Measurements from ENCODE around the gene ARIH2.
A peak's percentile ranks its signal among the peaks of the same experiment; 100 is the strongest.

ARIH2 gene

DNA sequence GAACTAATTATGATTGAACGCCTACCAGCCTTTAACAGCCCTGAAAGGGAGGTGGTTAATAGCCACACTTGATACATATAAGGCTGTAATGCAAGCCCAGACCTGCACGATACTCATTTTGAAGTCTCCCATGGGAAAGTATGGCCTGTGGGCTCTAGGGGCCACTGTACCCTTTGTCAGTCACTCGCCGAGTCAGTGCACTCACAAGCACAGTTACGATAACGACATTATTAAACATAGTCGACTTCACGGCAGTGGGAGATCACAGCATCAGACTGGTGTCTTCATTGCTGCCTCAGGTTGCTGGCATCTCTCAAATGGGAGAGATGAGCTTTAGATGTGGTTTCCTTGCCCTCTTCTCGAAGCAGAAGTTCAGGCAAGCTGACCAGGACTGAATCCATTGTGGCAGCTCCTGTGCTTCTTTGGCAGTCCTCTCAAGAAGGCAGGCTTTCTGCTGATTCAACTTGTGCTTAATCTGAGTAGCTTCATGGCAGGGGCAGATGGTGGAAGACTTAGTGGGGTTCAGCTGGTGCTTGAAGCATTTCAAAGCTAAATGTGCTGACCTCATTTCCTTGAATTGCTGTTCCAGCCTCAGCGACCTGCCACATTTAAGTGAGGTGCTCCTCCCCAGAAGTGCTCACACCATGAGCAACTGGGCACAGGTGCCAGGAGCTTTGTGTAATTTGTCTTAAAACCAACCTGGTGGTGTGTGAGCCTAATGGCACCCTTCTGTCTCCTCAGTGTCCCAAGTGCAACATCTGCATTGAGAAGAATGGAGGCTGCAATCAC lies 55.6 kb downstream of the ARIH2 start:
- no peak for DNase-seq

DNA sequence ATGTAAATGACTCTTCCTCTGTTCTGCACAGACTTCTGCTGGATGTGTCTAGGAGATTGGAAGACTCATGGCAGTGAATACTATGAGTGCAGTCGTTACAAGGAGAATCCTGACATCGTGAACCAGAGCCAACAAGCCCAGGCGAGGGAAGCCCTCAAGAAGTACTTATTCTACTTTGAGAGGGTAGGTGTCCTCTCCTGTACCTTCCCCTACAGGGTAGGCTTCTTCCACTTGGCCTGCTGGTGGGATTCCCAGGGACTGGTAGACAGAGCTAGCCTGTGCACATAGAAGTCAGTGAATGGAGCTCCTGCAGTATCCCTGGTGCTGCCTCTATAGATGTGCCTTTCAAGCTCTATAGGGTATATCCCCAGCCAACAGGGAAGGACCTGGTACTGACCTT lies 60.8 kb downstream of the ARIH2 start:
- no peak for DNase-seq

DNA sequence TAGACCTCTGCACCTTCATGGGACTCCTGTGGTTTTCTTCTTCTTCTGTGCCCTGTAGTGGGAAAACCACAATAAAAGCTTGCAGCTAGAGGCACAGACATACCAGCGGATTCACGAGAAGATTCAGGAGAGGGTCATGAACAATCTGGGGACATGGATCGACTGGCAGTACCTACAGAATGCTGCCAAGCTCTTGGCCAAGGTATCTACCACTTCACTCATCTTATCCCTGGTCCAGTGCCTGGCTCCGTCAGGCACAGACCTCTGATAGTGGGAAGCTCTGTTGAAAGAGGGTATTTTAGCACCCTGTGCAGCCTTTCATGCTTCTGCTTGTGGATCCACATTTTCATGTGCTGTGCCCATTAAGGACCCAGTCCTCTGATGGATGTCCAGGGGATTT lies 61.7 kb downstream of the ARIH2 start:
- DNase-seq: no peak

DNA sequence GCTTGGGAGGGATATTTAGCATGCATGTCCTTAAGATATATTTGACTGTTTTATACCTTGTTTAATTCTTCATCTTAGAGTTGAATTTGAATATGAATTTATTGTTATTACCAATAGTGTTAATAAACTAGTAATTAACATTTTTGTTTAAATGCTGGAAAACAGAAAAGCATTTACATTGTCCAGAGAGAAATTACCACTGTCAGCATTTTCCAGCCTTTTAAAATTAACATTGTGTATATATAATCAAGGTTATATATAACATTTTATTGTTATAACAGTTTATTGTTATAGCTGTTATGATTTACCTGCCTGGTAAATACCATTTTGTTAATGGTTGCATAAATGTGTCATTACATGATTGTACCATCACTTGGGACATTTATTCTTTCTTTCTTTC lies 63.4 kb downstream of the ARIH2 start:
- no peak for DNase-seq

DNA sequence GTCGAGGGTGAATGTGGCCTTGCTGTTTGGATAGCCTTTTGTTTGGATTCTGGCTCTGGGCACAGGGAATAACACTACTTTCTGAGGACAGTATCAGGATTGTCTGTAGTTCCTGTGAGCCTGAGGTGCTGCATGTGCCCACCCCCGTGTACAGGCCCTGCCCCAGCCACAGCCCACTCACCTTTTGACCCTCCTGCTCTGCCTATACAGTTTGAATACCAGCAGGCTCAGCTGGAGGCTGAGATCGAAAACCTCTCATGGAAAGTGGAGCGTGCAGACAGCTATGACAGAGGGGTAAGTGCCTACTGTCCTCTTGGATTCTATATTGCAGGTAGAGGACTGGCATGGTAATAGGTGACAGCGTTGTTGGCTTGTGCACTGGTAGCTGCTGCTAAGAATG lies 64.0 kb downstream of the ARIH2 start:
- no peak for DNase-seq

DNA sequence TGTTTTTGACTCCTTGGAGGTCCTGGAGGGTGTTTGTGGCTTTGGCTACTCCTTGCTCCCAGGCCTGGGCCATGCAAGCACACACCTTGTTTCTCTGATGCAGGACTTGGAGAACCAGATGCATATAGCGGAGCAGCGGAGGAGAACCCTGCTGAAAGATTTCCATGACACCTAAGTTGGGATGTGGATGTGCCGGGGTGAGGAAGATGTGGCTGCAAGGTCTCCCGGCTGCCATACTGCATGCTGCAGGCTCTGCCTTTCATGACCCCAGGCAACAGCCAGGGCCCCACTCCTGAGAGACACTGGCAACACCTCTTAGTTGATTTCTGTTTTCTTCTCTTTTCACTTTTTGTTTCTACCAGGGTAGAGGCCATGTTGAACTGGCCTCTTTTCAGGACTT lies 64.5 kb downstream of the ARIH2 start:
- DNase-seq: no peak

DNA sequence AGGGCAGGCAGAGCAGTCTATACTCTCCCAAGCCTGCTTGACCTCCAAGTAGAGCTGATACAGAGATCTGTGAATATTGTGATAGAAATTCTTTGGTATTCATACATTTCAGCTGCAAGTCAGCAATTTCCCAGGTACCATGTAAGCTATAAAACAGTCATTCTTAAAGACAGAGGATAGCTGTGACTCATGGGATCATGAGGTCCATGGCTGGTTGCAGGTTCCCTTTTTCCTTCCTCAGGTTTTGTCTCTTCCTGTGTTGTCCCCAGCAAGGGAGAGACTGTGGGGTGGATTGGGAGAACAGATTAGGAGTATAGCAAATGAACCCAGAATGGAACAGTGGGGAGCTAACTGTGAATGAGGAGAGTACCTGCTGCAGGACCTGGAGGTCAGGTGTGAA lies 66.0 kb downstream of the ARIH2 start:
- DNase-seq: no peak

DNA sequence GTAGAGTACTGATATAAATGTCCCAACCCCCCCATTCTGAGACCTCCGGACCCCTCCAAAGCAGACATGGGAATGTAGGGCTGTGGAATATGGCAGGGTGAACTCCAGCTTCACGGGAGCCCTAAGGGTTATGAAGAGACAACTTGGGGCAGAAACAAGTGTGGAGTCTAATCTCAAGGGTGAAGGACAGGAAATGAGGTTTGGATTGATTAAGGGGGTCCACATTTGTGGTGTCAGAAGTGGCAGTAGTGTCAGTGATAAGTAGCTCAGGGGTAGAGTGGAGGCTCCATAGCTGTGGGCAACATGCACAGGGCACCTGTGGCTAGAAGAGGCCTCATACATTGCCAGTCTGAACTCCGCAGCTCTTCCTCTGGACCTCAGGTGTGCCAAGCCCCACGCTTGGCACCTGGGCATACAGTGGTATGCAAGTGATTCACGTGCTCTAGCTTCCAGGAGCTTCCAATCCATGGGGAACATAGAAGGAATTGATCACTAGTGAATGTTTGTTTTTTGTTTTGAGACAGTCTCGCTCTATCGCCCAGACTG lies 67.3 kb downstream of the ARIH2 start:
- no peak for DNase-seq

DNA sequence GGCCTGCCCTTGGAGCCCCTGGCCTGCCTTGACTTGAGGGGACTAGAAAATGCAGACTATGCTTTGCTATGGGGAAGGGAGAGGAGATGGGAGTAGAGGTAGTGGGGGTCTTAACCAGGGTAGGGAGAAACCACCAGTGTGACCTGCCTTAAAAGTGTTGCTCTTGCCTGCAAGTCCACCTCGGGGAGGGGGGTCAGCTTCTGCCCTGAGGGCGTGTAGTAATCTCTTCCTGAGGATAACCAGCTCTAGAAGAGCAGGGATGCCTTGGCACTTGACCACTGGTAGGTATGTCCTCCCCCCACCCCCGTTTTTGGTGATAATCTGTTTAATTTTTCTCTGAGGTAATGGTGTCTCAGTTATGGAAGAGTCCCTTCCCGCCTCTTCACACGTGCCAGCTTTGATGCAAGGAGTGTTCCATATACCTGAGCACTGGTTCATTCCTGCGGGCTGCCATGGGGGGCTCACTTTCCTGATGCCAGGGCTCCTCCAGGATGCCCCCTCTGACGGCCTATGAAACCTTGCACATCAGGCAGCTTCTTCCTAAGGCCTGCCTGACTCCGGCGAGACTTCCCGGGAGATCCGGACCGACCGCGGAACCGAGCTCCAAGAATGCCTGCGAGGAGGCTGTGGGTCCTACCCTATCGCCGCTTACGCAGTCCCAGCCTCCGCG lies 70.6 kb downstream of the ARIH2 start:
- no peak for DNase-seq

DNA sequence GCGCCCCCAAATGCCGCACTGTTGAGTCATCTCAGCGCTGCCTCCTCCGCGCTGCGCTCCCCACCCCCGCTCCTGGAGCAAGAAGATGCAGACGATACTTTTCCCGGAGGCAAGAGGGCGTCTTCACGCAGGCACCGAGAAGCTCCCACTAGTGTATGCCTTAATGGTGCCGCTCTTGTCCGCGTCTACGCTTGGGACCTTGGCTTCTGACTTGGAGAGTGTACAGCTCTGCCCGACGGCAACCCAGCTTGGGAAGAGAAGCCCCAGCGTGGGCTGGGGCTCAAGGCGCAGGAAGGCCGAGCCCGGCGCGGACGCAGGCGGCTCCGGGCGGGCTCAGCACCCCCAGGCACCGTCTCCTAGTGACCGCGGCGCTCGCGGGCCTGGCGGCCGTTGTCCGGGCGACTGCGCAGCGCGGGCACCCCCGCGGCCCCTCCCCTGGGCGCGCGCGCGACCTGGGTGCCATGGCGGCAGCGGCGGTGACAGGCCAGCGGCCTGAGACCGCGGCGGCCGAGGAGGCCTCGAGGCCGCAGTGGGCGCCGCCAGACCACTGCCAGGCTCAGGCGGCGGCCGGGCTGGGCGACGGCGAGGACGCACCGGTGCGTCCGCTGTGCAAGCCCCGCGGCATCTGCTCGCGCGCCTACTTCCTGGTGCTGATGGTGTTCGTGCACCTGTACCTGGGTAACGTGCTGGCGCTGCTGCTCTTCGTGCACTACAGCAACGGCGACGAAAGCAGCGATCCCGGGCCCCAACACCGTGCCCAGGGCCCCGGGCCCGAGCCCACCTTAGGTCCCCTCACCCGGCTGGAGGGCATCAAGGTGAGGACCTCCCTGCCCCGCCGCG lies 71.4 kb downstream of the ARIH2 start, which contains the start of gene P4HTM:
Gene P4HTM (plus strand): TSS at position 446 of the 840 bp plus-strand sequence. CDS start 16 bp downstream, at position 462.
- DNase-seq: peak; percentile 94

DNA sequence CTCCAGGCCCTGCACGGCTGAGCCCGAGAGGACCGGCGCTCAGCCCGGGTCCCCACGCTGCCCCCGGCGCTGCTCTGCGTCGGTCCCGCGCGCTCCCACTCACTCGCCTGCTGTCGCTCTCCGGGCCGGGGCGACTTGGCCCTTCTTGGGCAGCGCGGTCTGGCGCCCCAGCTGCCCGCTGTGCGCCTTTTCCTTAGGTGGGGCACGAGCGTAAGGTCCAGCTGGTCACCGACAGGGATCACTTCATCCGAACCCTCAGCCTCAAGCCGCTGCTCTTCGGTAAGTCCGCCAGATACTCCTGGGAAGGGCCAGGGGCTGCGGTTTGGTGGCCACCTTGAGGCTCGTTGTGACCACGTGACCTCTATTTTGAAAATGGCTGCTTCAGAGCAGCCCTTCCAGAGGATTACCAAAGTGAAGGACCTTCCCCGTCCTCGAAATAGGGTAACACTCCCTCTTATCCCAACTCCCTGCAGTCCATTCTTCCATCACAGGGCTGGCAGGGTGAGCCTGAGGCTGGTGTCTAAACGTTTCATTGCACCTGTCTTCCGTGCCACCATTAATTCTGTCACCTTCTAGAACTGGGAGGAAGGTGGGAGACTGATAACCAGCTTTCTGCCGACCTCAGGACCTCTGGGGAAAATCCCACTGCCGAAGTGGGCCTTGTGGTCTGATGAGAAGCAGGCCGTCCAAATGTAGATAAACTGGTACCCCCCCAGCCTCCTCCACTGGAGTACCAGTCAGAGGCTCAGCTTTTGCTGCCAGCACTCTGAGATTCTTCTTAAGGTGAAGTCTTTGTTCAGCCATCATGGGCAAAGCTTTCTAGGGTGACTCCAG lies 72.2 kb downstream of the ARIH2 start:
- no peak for DNase-seq

DNA sequence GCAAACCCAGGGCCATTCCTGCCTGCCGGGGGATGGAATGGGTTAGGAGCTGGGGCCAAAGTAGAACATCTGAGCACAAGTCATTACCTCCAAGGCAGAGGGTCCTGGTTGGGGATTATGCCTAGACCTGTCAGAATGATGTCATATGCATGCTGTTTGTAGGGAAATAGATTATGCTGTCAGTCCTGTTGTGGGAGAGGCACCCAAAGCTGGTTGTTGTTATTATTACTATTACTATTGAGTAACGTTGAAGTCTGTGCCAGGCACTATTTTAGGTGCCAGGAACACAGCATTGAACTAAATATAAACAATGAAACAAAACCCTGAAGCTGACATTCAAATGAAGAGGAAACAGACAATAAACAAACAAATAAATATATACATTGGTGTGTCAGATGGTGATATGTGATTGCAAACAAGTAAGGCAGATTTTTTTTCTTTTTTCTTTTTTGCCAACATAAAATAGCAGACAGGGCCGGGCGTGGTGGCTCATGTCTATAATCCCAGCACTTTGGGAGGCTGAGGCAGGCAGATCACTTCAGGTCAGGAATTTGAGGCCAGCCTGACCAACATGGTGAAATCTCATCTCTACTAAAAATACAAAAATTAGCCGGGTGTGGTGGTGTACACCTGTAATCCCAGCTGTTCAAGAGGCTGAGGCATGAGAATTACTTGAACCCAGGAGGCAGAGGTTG lies 73.4 kb downstream of the ARIH2 start:
- no peak for DNase-seq

DNA sequence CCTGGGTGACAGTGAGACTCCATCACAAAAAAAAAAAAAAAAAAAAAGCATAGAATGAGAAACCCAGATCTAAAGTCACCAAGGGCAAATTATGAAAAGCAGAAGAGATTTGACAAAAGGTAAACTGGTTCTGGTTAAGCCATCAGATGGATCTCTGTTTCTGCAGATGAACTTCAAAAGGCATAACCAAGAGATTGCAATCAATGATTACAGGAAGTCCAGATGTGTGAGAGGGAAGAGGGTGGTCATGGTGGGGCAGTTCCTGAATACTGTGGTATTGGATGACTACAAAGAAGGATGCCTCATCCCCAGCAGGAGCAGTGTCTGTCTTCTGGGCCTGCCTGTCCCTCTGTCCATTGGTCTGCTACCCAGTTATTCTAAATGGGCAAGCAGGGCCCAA lies 75.2 kb downstream of the ARIH2 start:
- DNase-seq: no peak

DNA sequence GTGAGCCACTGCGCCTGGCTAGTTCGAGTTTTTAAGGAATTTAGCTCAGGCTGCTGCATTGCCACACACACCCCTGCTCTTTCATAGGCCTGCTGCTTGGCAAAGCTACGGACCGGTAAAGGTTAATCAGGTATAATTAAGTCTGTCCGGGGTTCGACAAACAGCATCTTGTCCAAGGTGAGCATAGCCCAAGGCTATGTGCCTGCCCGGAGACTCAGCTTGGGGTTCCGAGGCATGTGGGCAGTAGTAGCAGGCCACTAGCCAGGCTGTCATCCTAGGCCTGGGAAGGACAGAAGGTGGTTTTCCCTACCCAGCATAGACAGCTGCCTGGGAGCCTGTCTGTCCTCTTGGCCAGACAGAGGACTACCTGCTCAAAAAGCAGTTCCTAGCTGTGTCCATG lies 78.0 kb downstream of the ARIH2 start:
- no peak for DNase-seq

DNA sequence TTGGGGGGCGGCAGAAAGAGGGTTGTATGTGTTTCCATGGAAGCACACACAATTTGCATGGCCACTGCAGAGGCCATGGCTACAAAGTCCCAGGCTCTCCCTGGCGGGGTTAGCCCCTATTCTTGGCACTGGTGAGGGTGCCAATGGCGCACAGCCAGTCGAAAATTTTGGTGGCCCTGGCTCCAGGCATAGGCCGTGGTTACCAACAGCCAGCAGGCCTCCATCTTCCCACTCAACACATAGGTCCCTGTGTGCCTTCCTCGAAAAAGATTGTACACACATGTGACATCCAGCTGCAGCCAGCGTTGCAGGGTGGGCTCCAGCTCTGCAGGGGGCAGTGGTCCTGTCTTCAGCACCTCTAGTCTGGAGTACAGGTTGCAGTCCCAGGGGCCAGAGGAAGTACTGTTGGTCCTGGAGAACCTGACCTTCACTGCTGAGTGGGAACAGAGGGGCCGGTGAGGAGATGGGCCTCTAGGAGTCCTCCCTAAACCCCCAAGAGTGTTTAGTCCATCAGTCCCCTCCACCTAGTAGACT lies 78.5 kb downstream of the ARIH2 start:
- no peak for DNase-seq

DNA sequence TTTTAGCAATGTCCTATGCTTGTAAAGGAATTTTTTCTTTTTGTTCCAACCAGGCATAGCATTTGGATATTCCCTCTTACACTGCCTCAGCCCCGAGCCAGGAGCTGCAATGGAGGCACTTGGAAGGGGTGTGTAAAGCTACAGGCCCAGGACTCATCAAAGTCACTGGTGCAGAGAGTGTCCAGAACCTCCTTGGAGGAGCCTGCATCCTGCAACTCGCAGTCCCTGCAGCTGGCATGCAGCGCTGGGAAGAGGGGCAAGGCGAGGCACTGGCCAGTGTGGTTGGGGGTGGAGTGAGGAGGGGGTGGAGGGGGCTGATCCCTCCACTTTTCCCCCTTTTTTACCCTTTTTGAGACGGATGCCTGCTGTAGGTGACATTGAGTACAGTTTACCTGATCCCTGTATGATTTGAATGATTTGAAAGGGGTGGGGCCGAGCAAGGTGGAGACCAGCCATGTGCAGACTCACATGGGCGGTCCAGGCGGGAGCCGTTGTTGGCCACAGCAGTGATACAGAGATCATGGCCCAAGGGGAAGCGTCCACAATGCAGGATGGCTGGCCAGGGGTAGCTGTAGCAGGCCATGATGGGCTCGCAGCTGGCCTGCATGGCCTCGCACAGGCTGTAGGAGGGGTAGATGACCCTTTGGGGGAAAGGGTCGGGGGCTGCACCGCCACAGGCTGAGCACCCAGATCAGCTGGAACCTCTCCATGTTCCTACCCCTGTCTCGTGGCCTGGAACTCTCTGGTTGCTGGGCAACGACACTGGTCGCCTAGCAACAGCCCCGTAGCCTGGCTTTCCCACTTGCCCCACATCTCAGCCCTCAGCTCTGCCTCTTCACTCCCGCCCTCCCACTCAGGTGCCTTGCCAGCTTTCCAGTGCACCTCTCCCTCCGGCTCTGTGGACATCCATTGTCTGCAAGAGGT lies 79.3 kb downstream of the ARIH2 start:
- DNase-seq: no peak

DNA sequence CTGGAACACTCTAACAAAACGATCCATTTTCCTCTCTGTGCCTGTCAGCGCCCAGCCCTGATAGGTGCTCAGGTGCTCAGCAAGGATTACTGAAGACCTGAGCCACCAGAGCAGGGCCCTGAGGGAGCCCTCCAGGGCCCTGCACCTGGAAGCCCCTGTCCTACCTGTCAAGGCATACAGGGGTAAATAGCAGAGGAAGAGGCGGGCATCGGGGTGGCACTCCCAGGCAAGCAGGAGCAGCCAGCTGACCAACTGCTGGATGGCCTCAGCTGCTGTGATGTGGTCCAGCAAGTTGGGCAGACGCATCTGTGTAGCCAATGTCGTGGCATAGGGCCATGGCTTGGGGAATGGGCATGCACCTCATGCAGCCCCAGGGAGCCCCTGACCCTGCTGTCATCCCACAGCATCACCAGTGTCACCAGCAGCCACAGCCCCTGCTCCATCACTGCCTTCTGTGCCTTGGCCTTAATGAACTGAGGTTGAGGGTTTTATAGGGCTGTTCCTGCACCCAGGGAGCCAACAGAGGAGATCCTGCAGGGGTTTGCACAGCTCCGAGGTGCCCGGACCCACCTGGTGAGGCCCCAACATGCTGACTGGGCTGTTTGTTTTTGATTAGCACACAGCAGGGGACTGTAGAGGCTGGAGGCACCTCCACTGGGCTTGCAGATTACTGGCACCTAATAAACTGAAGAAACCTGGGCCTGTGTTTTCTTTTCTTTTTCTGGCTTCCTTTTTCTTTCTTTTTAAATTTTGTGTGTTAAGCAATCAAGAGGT lies 80.6 kb downstream of the ARIH2 start:
- no peak for DNase-seq

DNA sequence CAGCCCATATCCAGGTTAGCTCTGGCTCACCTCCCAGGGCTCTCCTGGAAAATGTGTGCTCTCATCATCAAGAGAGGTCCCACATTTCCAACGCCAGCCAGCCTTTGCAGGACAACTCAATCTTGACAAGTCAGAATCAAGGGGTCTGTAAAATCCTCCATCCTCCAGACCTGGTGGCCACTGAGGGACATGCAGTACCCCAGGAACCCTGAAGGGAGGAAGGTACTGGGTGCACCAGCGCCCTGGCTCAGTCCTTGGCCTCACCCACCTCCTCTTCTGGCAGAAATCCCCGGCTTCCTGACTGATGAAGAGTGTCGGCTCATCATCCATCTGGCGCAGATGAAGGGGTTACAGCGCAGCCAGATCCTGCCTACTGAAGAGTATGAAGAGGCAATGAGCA lies 82.5 kb downstream of the ARIH2 start:
- DNase-seq: no peak
